B cell (primary cell): ENCODE measurements around the gene CCNB1IP1. TPM values are rescaled to one million over a fixed set of nuclear protein-coding genes. Genes with fewer than 3 reads are reported as not detected.

Source experiments
- ATAC-seq: fragments of 200-7000 bp; cut with Tn5 transposase; one replicate; pipeline ENCODE4 v1.10.0; 2021; ENCODE audit warnings: low read depth, mild to moderate bottlenecking, moderate number of reproducible peaks, moderate library complexity
- CTCF ChIA-PET: fragments of 350-600 bp; sonication (Branson Sonifier 250); formaldehyde crosslinking; loops from one replicate; lab custom pipeline; 2021; ENCODE audit warnings: antibody characterized with exemption, inconsistent platforms; lab: Charles Lee
- POLR2A ChIA-PET: fragments of 350-600 bp; sonication (Branson Sonifier 250); formaldehyde crosslinking; loops from one replicate; lab custom pipeline; 2021; ENCODE audit warnings: antibody characterized with exemption; lab: Charles Lee
- DNase-seq: peaks from one replicate; pipeline ENCODE4 v3.0.0; 2013
- H2AFZ ChIP-seq: 2 replicates; pipeline ENCODE4 v1.6.1; 2012; ENCODE audit warnings: mild to moderate bottlenecking, low read depth, low read length; ENCODE audit not compliant: insufficient read depth, poor library complexity, severe bottlenecking
- H3K27ac ChIP-seq, 2 donors: 1 replicate in 1 of 2; 2 replicates in 1 of 2; pipeline ENCODE4 v1.5.1; 2012 to 2013; ENCODE audit warnings: low read length in 2 of 2, mild to moderate bottlenecking in 2 of 2, moderate library complexity in 1 of 2
- H3K27me3 ChIP-seq, 4 experiments: fragments of 200-600 bp in 1 of 4; sonication (generic) in 1 of 4; replicated peaks in 1 of 4; 1 replicate in 2 of 4; 2 replicates in 2 of 4; pipeline versions ENCODE4 v1.6.1 to v1.7.0; 2013 to 2016; ENCODE audit warnings: low read length in 3 of 4, mild to moderate bottlenecking in 2 of 4, mixed read lengths in 1 of 4, moderate library complexity in 1 of 4; ENCODE audit not compliant: insufficient read depth in 4 of 4, control insufficient read depth in 3 of 4; ENCODE audit errors: control extremely low read depth in 1 of 4
- H3K36me3 ChIP-seq, 2 experiments: replicated peaks in 1 of 2; 1 replicate in 1 of 2; 2 replicates in 1 of 2; pipeline versions ENCODE4 v1.6.1 to v1.7.1; 2013; ENCODE audit warnings: low read length in 1 of 2; ENCODE audit not compliant: insufficient read depth in 2 of 2, control insufficient read depth in 1 of 2; ENCODE audit errors: control extremely low read depth in 1 of 2, extremely low read depth in 1 of 2
- H3K4me1 ChIP-seq, 2 donors: fragments of 200-600 bp in 1 of 2; sonication (generic) in 1 of 2; 1 replicate in 1 of 2; 2 replicates in 1 of 2; pipeline versions ENCODE4 v1.5.1 to v1.6.1; 2013 to 2017; ENCODE audit warnings: low read length in 2 of 2; ENCODE audit not compliant: control insufficient read depth in 2 of 2, insufficient read depth in 2 of 2
- H3K4me2 ChIP-seq: replicated peaks from 2 replicates; pipeline ENCODE3; 2012; ENCODE audit warnings: mild to moderate bottlenecking, low read depth, low read length; ENCODE audit not compliant: poor library complexity, severe bottlenecking
- H3K4me3 ChIP-seq, 5 experiments: fragments of 200-600 bp in 1 of 5; sonication (generic) in 1 of 5; 1 replicate in 3 of 5; 2 replicates in 2 of 5; pipeline versions ENCODE4 v1.5.1 to v1.7.0; 2011 to 2016; ENCODE audit warnings: low read length in 4 of 5, mild to moderate bottlenecking in 4 of 5, low read depth in 2 of 5, control low read depth in 1 of 5, moderate library complexity in 1 of 5; ENCODE audit not compliant: insufficient read depth in 1 of 5; ENCODE audit errors: control extremely low read depth in 1 of 5, extremely low read depth in 1 of 5
- H3K79me2 ChIP-seq: fragments of 200-600 bp; sonication (generic); one replicate; pipeline ENCODE4 v1.6.0; 2016; ENCODE audit warnings: low read length; ENCODE audit not compliant: control insufficient read depth, insufficient read depth
- H3K9ac ChIP-seq: fragments of 200-600 bp; sonication (generic); 2 replicates; pipeline ENCODE4 v1.6.1; 2017; ENCODE audit warnings: mild to moderate bottlenecking, low read length, moderate library complexity
- H3K9me3 ChIP-seq, 3 donors: one replicate each; pipeline versions ENCODE4 v1.6.1 to v1.7.1; 2013; ENCODE audit warnings: low read length in 2 of 3; ENCODE audit not compliant: control insufficient read depth in 2 of 3, insufficient read depth in 1 of 3; ENCODE audit errors: control extremely low read depth in 1 of 3
- H4K20me1 ChIP-seq: 2 replicates; pipeline ENCODE4 v1.6.0; 2012; ENCODE audit warnings: mild to moderate bottlenecking, low read length; ENCODE audit not compliant: insufficient read depth, control insufficient read depth, poor library complexity, severe bottlenecking
- H3K27ac Mint-ChIP-seq: one replicate; pipeline ENCODE4 v1.8.0; 2021; ENCODE audit warnings: mixed read lengths
- H3K27me3 Mint-ChIP-seq: one replicate; pipeline ENCODE4 v1.8.0; 2021; ENCODE audit warnings: mixed read lengths
- H3K4me1 Mint-ChIP-seq: one replicate; pipeline ENCODE4 v1.8.0; 2021; ENCODE audit warnings: mixed read lengths
- H3K4me3 Mint-ChIP-seq: one replicate; pipeline ENCODE4 v1.8.0; 2021; ENCODE audit warnings: mixed read lengths
- H3K9me3 Mint-ChIP-seq: one replicate; pipeline ENCODE4 v1.8.0; 2022; ENCODE audit warnings: mixed read lengths; ENCODE audit not compliant: insufficient read depth
- CTCF ChIP-seq: fragments of 200-600 bp; IDR thresholded peaks from one replicate; pipeline ENCODE4 v1.8.0; 2022; ENCODE audit warnings: antibody characterized with exemption, mild to moderate bottlenecking
- EZH2 ChIP-seq: IDR thresholded peaks from 2 replicates; pipeline ENCODE4 v1.6.1; 2012; ENCODE audit warnings: borderline replicate concordance, low read depth, mild to moderate bottlenecking, moderate library complexity, low read length; ENCODE audit not compliant: insufficient read depth, poor library complexity, severe bottlenecking
- WGBS: methylation state at CpG from one replicate; pipeline ENCODE4 v1.1.5; 2013; ENCODE audit warnings: missing lambda C conversion rate; ENCODE audit not compliant: insufficient coverage; 5-methylcytosine and 5-hydroxymethylcytosine counted together
- intact Hi-C: fragments of 100-400 bp; cut with micrococcal nuclease; formaldehyde crosslinking; loops from one replicate; pipeline ENCODE4 v1.10.0; 2022
- polyA plus RNA-seq: library from polyadenylated mRNA; depleted of rRNA; stranded (reverse); fragments of >200 nt; gene quantifications from 2 replicates; pipeline ENCODE4 v1.2.3, GENCODE V29; 2012
- total RNA-seq, 2 donors: library from RNA; stranded (reverse); fragments of 120-200 nt in 1 of 2; gene quantifications; 1 replicate in 1 of 2; 2 replicates in 1 of 2; pipeline versions ENCODE4 v1.2.3 to v1.2.4, GENCODE V29; 2013 to 2022

CCNB1IP1 gene
- total and polyA plus RNA-seq, 2 donors (not counting 1 experiment from before 2014, with no cell fraction given): 24.7 to 48.8 TPM

GRCh38 chr14:20343862-20344220 lies 10.8 kb upstream of the CCNB1IP1 start:
- intact Hi-C loops: loop anchor here (1.0 to 5.0 kb wide), 11 partner anchors 11 to 758 kb away; partner anchors contain the start of genes APEX1, CCNB1IP1, PIP4P1 and PNP
- Mint-ChIP-seq H3K27me3 (no peaks in the 10 kb centered on the region), H3K9me3 (no peaks in the 10 kb centered on the region), H3K27ac (peak overlapping the region; percentile 99), H3K4me3 (peak overlapping the region; percentile 97), H3K4me1 (peaks cover 15% of the 10 kb centered on the region)
- Histone ChIP-seq H3K27ac (peak overlapping the region; percentile 85 to 93), H3K36me3 (peaks cover 1 to 3% of the 10 kb centered on the region in 2 experiments), H3K79me2 (peaks cover 7% of the 10 kb centered on the region), H3K9me3 (peaks cover 0 to 3% (median 2%) of the 10 kb centered on the region in 3 donors), H2AFZ (peak overlapping the region; percentile 83), H3K4me1 (peaks cover 6 to 10% of the 10 kb centered on the region in 2 donors), H3K27me3 (no peaks in the 10 kb centered on the region), H3K4me3 (peak overlapping the region; percentile 43 to 96 (median 84)), H3K4me2 (peak overlapping the region; percentile 70), H3K9ac (peak overlapping the region; percentile 92), H4K20me1 (no peaks in the 10 kb centered on the region)
- DNase-seq: no peak
- no peak for TF ChIP-seq EZH2
- TF ChIP-seq CTCF: no peak
- ATAC-seq: no peak
- no CpG with 5 or more reads among the region's 3 CpGs for WGBS
- CTCF ChIA-PET: interaction anchor here (0.7 to 5.5 kb wide), 15 partner anchors 10 to 647 kb away, joined by 3 to 88 read pairs (median 4); partner anchors contain the start of genes CCNB1IP1 and RNASE4
- POLR2A ChIA-PET: interaction anchor here (1.0 to 3.1 kb wide), 7 partner anchors 11 to 347 kb away, joined by 4 to 19 read pairs (median 15); partner anchors contain the start of genes CCNB1IP1, PIP4P1 and TEP1
